Measurements from ENCODE around the gene PRKCA.
"Not testable (repeated sequence)": the region's sequence is repeated elsewhere in the genome, so short reads cannot be mapped to it uniquely, and the experiment has no call there.

Gene PRKCA

DNA sequence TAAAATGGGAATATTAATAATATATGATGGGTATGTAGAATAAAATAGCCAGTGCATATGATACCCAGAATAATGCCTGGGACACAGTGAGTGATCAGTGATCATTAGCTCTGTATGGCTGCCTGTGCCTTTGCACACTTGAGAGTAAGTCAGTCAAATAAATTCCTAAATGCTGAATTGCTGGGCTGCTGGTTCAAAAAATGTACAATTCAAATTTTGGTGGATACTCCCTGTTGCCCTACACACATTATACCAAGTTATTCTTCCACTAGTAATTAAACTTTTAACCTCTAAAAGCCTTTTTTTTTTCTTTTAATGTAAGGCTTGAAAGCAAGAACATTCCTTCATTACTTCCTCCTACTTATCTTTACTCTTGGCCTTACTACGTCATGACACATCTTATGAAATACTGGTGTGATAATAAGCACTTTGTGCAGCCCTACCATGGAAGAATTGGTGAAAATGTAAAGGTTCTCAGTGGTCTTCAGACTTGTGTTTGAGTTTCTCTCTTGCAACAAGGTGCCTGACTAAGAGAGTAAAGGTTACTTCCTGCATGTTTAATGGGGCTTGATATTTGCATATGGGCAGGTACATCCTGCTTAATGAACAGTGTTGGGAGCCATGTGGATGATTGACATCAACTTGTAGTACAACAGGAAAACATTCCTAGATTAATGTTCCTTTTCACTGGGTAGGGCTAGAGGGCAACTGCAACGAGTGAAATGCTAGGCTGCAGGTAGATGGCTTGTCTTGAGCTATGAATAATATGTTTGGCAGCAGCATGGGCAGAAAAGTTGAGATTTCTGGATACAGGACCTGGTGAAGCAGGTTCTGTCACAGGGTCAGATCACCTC is 84.3 kb downstream of the PRKCA start:
- no peak for DNase-seq
- no peak for TF ChIP-seq POLR2A (IDR thresholded peaks at IDR 0.05; ENCODE audit: low read length)
- no peak for TF ChIP-seq GATA1 (IDR thresholded peaks at IDR 0.05; ENCODE audit: low read depth, low read length)

DNA sequence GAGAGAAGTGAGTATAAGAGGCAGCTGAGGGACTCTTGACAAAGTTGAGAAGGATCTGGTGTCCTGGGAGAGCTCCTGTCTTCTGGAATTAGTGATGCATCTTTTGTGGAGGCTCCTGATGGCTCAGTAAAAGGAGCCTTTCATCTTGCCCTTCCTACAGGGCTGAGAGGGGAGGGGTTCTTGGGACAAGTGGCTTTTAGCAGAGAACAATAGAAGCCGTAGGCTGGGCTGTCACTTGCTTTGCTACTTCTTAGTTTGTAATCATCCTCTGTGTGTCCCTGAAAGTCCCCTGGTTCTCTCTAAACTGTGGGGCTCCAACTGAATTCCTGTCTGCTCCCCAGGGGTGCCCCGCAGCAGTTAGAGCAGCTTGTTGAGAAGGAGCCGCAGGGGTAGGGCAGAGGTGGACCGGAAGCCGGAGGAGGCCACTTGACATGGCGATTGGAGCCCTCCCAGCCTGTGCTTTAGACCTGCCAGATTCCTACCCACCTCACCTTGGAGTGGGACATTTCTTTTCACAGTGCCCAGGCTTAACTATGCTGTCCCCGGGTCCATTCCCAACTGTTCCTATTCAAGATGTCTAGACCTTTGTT is 85.1 kb downstream of the PRKCA start:
- TF ChIP-seq GATA1 (IDR thresholded peaks at IDR 0.05; ENCODE audit: low read depth, low read length) (no peak), POLR2A (IDR thresholded peaks at IDR 0.05; ENCODE audit: low read length) (no peak)
- DNase-seq, result no peak

DNA sequence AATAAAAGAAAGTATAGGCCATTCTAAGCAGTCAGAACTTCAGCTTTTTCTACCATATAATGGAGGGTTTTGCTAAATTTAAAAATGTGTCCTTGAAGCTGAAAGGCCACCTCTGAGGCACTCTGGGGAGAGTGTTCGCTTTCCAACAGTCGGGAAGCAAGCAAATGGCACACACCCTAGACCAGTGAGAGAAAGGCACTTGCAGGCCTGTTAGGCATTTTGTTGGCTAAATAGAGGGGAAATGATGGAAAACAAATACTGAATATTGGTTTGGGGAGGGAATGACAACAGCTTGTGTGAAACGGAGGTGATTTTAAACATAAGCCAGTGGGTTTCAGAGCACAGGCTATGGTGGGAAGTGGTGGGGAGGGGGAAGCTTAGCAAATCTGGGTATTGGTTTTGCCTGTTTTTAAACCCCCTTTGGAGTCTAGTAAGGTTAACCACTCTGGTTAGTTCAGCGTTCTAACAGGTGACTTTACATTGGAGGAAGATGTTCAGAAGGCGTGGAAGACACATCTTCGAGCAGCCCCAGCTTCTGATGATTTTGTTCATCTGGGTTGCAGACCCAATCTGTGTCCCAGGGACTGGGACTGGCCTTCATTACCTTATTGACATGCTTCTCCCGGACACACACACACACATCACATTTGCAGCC is 90.5 kb downstream of the PRKCA start:
- TF ChIP-seq GATA1 (IDR thresholded peaks at IDR 0.05; ENCODE audit: low read depth, low read length) (no peak), POLR2A (IDR thresholded peaks at IDR 0.05; ENCODE audit: low read length) (no peak)
- no peak for DNase-seq

DNA sequence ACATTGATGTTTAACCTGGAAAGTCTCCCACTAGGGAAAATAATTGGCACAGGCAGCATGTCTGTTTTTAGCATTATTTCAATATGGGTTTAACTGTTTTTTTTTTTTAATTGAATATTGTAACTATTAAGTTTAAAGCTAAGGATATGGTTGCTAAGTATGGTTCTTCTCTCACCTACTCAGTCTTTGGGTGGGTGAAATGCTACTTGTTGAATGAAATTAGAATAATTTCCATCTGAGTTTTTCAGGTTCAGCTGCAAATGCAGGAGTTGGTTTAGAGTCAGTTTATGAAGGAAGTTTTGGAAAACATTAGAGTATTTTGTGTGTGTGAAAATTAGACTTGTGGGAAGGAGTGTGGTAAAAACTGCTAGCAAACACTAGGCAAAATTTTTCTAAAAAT is 93.5 kb downstream of the PRKCA start:
- no peak for DNase-seq
- TF ChIP-seq POLR2A (IDR thresholded peaks at IDR 0.05; ENCODE audit: low read length) (no peak), GATA1 (IDR thresholded peaks at IDR 0.05; ENCODE audit: low read depth, low read length) (no peak)

DNA sequence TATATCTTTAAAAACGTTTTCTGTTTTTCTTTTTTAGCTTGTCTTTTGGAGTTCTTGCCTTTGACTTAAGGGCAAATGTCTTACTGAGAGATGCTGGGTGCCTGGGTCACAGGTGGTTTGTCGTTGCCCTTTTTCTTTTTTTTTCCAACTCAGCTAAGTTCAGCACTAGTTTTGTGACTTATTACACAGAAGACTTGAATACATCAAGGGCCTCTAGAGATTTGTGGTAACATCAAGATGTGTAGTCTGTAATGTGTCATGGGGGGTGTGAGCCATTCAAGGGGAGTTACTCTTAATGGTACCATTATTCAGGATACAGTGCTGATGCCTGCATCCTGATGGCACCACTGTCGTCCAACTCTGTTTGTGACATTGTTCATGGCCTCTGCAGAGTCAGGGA is 95.1 kb downstream of the PRKCA start:
- TF ChIP-seq POLR2A (IDR thresholded peaks at IDR 0.05; ENCODE audit: low read length) (no peak), GATA1 (IDR thresholded peaks at IDR 0.05; ENCODE audit: low read depth, low read length) (no peak)
- no peak for DNase-seq

DNA sequence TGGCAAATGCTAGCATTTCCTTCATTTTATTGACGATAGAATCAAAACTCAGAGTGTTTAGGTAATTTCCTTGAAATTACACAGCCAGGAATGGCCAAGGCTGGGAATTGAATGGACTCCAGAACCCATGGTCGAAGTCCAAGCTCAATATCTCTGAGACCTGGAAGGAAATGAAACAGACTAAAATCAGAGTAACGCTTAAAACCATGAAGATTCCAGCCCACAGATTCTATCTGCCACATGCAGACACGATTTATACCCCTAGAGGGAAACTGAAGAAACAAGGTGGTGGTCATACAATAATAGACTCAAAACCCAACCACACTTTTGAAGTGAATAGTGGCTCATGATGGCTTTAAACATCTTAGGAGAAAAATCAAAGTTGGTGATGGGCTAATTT is 95.6 kb downstream of the PRKCA start:
- TF ChIP-seq POLR2A (IDR thresholded peaks at IDR 0.05; ENCODE audit: low read length), result no peak
- no peak for TF ChIP-seq GATA1 (IDR thresholded peaks at IDR 0.05; ENCODE audit: low read depth, low read length)
- DNase-seq, result no peak

DNA sequence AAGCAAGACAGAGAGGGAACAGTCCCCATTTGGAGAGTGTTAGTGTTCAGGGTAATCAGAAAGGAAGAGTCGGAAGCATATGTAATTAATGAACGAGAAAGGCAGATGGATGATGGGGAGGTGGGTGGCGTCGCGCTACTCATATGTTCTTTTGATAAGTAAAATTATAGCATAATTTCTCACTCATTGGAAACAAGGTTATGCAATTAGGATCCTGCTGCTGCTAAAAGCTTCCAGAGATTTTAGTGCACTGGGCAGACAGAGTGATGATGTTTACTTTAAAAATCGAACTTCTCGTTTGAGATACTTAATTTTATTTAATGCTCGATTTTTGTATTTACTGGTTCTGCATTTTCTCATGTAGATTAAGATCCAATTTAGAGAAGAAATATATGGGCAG is 96.2 kb downstream of the PRKCA start:
- TF ChIP-seq GATA1 (IDR thresholded peaks at IDR 0.05; ENCODE audit: low read depth, low read length), result no peak
- TF ChIP-seq POLR2A (IDR thresholded peaks at IDR 0.05; ENCODE audit: low read length), result no peak
- no peak for DNase-seq

DNA sequence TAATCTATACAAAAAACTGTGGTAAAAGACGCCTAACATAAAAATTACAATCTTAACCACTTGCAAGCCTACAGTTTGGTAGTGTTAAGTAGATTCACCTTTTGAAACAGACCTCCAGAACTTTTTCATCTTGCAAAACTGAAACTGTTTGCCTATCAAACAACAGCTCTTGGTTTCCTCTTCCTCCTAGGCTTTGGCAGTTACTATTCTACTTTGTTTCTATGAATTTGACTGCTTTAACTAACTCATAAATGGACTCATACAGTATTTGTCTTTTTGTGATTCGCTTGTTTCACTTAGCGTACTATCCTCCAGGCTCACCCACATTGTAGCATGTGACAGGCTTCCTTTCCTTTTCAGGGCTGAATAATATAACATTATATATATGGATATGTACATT is 97.0 kb downstream of the PRKCA start:
- TF ChIP-seq POLR2A (IDR thresholded peaks at IDR 0.05; ENCODE audit: low read length) (no peak), GATA1 (IDR thresholded peaks at IDR 0.05; ENCODE audit: low read depth, low read length) (no peak)
- DNase-seq, result no peak

DNA sequence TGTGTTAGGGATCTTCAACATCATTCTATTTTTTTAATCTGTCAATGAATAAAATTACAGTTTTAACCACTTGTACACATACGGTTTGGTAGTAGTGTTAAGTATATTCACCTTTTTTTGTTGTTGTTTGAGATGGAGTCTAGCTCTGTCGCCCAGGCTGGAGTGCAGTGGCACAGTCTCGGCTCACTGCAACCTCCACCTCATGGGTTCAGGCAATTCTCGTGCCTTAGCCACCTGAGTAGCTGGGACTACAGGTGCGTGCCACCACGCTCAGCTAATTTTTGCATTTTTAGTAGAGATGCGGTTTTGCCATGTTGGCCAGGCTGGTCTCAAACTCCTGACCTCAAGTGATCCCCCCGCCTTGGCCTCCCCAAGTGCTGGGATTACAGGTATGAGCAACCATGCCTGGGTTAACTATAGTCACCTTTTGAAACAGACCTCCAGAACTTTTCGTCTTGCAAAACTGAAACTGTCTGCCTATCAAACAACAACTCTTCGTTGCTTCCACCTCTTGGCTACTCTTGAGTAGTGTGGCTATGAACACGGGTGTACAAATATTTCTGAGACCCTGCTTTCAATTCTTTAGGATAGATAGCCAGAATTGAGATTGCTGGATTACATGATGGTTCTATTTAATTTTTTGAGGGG is 97.8 kb downstream of the PRKCA start:
- not testable (repeated sequence) for DNase-seq

DNA sequence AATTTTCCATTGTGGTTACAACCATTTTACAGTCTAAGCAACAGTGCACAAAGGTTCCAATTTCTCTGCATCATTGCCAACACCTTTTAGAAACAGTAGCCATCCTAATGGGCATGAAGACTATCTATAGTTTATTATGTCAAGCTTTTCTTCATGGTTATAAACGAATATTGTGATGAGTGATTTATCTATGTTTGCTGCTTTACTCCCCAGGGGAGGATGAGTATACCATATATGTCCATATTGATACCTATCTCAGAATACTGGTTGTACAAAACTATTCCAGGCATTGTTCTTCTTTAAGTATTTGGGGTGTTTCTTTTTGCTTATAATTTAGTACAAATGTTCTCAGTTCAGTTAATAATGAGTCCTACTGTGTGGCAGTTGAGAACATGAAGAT is 98.3 kb downstream of the PRKCA start:
- no peak for TF ChIP-seq GATA1 (IDR thresholded peaks at IDR 0.05; ENCODE audit: low read depth, low read length)
- TF ChIP-seq POLR2A (IDR thresholded peaks at IDR 0.05; ENCODE audit: low read length), result no peak
- no peak for DNase-seq

DNA sequence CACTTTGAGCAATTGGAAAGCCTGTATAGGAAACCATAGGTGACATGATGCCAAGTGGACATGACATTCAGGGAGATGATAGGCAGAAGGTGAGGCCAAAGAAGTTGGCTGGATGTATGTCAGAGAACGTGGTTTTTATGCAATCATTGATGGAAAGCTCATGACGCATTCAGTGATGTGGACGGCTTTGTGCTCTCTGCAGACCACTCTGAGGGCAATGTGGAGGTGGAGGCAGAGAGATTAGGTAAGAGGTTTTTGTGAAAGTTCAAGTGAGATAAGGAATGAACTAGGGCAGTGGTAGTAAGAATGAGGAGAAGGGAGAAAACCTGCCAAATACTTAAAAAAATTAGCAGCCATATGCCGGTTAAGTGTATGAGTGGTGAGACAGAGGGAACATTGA is 99.0 kb downstream of the PRKCA start:
- DNase-seq, result no peak
- no peak for TF ChIP-seq POLR2A (IDR thresholded peaks at IDR 0.05; ENCODE audit: low read length)
- TF ChIP-seq GATA1 (IDR thresholded peaks at IDR 0.05; ENCODE audit: low read depth, low read length), result no peak

DNA sequence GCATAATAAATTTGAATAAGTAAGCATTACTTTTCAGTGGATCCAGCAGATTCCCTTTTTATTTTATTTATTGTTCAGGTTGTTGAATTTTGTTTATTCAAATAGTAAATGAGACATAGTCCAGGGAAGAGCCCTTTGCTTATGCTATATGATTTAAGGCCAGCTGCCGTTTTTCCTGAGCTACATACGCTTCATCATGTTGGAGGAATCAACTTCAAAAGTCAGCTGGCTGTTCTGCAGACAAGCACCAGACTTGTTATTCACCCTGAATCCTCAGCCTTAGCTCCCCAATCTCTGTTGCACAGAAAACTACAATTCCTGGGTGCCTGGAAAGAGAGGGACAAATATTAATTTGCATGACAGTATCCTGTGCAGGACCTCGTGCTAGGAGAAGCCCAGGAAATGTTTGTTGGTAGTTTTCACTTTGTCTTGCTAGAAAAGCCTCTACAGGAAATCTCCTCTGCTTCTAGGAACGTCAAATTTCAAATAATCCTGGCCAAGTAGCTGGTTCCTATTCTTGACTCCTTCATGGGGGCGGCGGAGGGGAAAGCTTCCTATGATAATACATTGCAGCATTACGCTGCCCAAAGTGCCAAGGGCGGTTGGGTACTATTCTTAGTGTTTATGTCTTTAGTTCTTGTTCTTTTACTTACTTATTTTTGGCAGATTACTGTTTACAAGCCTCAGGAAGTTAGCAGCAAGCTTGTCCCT is 101.6 kb downstream of the PRKCA start:
- TF ChIP-seq POLR2A (IDR thresholded peaks at IDR 0.05; ENCODE audit: low read length) (no peak), GATA1 (IDR thresholded peaks at IDR 0.05; ENCODE audit: low read depth, low read length) (no peak)
- no peak for DNase-seq

DNA sequence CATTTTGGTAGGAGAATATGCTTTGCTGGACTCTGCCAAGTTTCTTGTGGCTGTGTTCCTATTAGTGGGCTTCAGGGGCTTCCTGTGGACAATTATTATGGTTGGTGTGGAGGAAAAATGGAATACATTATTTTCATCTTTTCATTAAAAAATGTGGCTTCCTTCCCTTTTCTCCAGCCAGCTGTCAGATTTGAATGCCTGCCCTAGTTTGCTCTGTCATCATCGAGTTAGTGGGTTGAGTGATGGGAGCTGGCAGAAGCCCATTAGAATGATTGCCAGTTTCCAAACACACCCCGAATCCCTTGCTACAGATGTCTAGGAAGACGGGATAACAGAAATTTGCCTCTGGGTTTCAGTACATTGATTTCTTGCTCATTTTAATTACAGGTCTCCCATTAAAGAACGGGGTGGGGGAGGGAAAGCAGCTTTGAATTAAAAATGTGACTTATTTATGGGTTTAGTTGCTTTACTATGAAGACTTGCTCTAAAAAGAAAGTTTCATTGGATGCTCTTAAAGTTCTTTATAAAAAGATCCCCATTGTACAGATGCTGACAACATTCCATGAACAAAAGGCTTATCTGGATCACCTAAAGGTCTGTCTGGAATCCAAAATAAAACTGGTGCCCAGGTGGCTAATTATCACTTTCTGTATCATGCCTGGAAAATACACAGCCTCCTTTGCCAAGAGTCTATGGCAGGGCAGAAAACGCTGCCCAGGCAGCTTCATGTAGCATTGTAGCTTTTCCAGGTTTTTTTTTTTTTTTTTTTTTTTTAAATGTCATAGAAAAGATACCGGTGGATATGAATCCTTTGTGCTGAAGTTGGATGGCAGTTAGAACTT is 103.6 kb downstream of the PRKCA start:
- DNase-seq, result no peak
- TF ChIP-seq GATA1 (IDR thresholded peaks at IDR 0.05; ENCODE audit: low read depth, low read length) (no peak), POLR2A (IDR thresholded peaks at IDR 0.05; ENCODE audit: low read length) (no peak)

All from erythroblast (primary cell).